Thoracic aorta (tissue), 2 donors: ENCODE measurements around the gene HSPE1. TPM values are rescaled to one million over a fixed set of nuclear protein-coding genes. Genes with fewer than 3 reads are reported as not detected.
"Not testable (repeated sequence)": the region's sequence is repeated elsewhere in the genome, so short reads cannot be mapped to it uniquely, and the experiment has no call there.

Experiments
- ATAC-seq: fragments of 150-250 bp; one replicate; pipeline ENCODE4 v1.8.0; 2017; ENCODE audit warnings: low read depth; ENCODE audit not compliant: insufficient number of reproducible peaks, low FRiP score
- DNase-seq: peaks from one replicate; pipeline ENCODE4 v3.0.0-alpha.2; 2020; ENCODE audit warnings: low spot score
- H3K27ac ChIP-seq, 2 donors: fragments of 200-600 bp; sonication (generic); 1 replicate in 1 of 2; 2 replicates in 1 of 2; pipeline ENCODE4 v1.5.1; 2016; ENCODE audit warnings: mild to moderate bottlenecking in 2 of 2, moderate library complexity in 2 of 2
- H3K27me3 ChIP-seq: fragments of 200-600 bp; sonication (generic); replicated peaks from 2 replicates; pipeline ENCODE4 v1.6.0; 2016; ENCODE audit warnings: mild to moderate bottlenecking; ENCODE audit not compliant: insufficient read depth
- H3K36me3 ChIP-seq: fragments of 200-600 bp; sonication (generic); one replicate; pipeline ENCODE4 v1.5.1; 2016
- H3K4me1 ChIP-seq, 2 donors: fragments of 200-600 bp; sonication (generic); 1 replicate in 1 of 2; 2 replicates in 1 of 2; pipeline versions ENCODE4 v1.5.1 to v1.6.0; 2016; ENCODE audit warnings: low read depth in 2 of 2, mild to moderate bottlenecking in 1 of 2; ENCODE audit not compliant: control insufficient read depth in 1 of 2
- H3K4me3 ChIP-seq: fragments of 200-600 bp; sonication (generic); 2 replicates; pipeline ENCODE4 v1.5.1; 2016; ENCODE audit warnings: mild to moderate bottlenecking
- H3K9me3 ChIP-seq: fragments of 200-600 bp; sonication (generic); 2 replicates; pipeline ENCODE4 v1.5.1; 2016
- CTCF ChIP-seq: fragments of 200-600 bp; sonication (generic); IDR thresholded peaks from one replicate; pipeline ENCODE4 v1.5.1; 2019; ENCODE audit warnings: antibody characterized with exemption
- total RNA-seq, 2 donors: library from RNA; depleted of rRNA; stranded (reverse); fragments of >200 nt; gene quantifications; one replicate each; pipeline versions ENCODE4 v1.1.0 to v1.2.3, GENCODE V29; 2016

Gene HSPE1
- total RNA-seq, 2 donors from 2014 or later = 26.3 to 45.0 TPM

GRCh38 chr2:197464175-197464574 lies 36.0 kb upstream of the HSPE1 start:
- Histone ChIP-seq H3K27ac (no peak overlapping the region), H3K9me3 (no peaks in the 10 kb centered on the region), H3K27me3 (no peaks in the 10 kb centered on the region), H3K4me1 (peaks cover 8 to 10% of the 10 kb centered on the region in 2 donors), H3K36me3 (peaks cover 40% of the 10 kb centered on the region), H3K4me3 (no peak overlapping the region)
- DNase-seq (no peak), ATAC-seq (no peak)
- TF ChIP-seq CTCF = no peak

- Histone ChIP-seq H3K36me3 (peaks cover 40% of the 10 kb centered on the region), H3K9me3 (no peaks in the 10 kb centered on the region), H3K4me3 (no peak overlapping the region), H3K27ac (no peak overlapping the region), H3K4me1 (no peaks in the 10 kb centered on the region), H3K27me3 (no peaks in the 10 kb centered on the region)
- ATAC-seq (no peak), DNase-seq (no peak)
- TF ChIP-seq CTCF = no peak
These were observed 28.0 kb upstream of the HSPE1 start for GRCh38 chr2:197472166-197472565.

GRCh38 chr2:197477797-197478196 lies 22.4 kb upstream of the HSPE1 start:
- no peaks in the 10 kb centered on the region for H3K4me1 ChIP-seq
- TF ChIP-seq CTCF = no peak
- no peak overlapping the region for H3K4me3 ChIP-seq
- H3K9me3 ChIP-seq = peaks cover 2% of the 10 kb centered on the region
- peaks cover 35% of the 10 kb centered on the region for H3K36me3 ChIP-seq
- no peak overlapping the region for H3K27ac ChIP-seq
- no peak for DNase-seq
- ATAC-seq = no peak
- H3K27me3 ChIP-seq = no peaks in the 10 kb centered on the region

GRCh38 chr2:197480165-197481036 lies 19.8 kb upstream of the HSPE1 start:
- Histone ChIP-seq H3K9me3 (peaks cover 13% of the 10 kb centered on the region), H3K27ac (no peak overlapping the region), H3K27me3 (no peaks in the 10 kb centered on the region), H3K36me3 (peaks cover 24% of the 10 kb centered on the region), H3K4me3 (no peak overlapping the region), H3K4me1 (no peaks in the 10 kb centered on the region)
- DNase-seq = no peak
- no peak for TF ChIP-seq CTCF
- ATAC-seq = no peak

GRCh38 chr2:197484248-197484647 lies 15.9 kb upstream of the HSPE1 start:
- not testable (repeated sequence) for H3K4me1 ChIP-seq, DNase-seq, H3K4me3 ChIP-seq, ATAC-seq, H3K27ac ChIP-seq, H3K27me3 ChIP-seq
- peaks cover 13% of the 10 kb centered on the region for H3K9me3 ChIP-seq
- H3K36me3 ChIP-seq = peaks cover 22% of the 10 kb centered on the region
